NAMALWA (cell line): ENCODE results near the gene SLC25A41.
"Not testable (repeated sequence)": the region's sequence is repeated elsewhere in the genome, so short reads cannot be mapped to it uniquely, and the experiment has no call there.

Experiments used
- DNase-seq: peaks from one replicate; pipeline ENCODE4 v3.0.0-alpha.2; 2015; ENCODE audit warnings: low spot score

The SLC25A41 gene

DNA sequence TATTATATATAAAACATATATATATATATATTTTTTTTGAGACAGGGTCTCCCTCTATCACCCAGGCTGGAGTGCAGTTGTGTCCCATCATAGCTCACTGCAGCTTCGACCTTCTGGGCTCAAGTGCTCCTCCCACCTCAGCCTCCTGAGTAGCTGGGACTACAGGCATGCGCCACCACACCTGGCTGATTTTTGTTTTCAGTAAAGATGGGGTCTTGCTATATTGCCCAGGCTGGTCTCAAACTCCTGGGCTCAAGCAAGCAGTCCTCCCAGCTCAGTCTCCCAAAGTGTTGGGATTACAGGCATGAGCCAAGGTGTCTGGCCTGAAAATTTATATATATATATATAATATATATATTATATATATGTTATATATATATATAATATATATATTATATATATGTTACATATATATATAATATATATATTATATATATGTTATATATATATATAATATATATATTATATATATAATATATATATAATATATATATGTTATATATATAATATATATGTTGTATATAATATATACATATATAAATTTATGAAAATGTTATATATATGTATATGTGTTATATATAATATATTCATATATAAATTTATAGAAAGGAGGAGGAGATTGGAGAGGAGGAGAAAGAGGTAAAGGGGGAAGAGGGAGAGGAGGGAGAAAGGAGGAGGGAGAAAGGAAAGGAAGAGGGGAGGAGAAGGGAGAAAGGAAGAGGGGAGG, 4.7 kb downstream of the SLC25A41 start:
- DNase-seq, result not testable (repeated sequence)

DNA sequence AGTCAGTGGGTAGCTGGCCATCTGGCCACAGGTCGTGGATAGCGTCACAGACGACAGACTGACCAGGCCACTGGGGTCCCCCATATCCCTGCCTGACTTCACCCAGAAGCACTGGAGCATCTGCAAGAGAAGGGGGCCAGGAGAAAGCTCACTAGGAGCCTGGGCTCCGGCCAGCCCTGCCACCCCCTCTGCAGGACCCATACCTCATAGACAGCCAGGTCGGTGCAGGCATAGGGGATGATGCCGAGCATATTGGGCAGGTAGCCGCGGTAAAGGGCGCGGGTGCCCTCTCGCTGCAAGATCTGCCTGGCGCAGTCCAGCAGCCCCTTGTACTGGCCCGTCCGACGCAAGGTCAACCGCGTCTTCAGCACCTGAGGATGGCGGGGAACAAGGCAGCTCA, 6.4 kb downstream of the SLC25A41 start:
- DNase-seq, result no peak

DNA sequence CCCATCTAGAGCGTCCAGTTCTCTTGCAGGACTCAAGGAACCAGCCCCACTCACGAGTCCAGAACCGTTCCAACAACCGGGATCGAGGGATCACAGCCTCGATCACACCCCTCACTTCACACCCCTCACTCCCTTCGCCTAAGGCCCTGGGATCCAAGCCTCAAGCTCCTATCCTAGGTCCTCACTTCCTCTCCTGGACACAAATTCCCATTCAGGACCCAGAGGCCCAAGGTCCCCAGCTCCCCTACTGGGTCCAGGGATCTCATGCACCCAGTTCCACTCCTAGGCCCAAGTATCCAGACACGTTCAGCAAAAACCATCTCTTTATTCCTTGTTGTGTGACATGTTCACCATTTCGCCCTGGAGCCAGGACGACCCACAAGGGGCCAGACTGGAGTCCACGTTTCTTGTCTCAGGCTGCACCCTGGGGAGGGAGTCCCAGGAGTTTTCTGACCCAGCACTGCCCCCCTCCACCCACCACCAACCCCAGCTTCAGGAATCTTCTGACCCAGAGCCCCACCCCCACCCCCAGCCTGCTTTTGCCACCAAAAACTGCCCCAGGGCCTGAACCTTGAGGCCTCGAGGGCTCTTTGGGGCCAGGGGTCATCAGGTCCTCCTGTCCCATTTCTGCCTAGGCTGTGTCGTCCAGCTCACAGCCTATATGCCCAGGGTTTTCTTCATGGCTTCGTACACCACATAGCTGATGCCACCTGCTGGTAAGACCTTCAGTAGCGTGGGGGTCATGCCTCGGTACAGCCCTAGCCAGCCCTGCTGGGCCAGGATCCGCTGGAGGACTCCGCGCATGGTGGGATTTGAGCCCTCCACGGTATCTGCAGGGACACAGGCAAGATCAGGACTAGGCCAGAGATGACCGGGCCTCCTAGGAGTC, 7.6 kb downstream of the SLC25A41 start:
- DNase-seq, result peak; percentile 48

DNA sequence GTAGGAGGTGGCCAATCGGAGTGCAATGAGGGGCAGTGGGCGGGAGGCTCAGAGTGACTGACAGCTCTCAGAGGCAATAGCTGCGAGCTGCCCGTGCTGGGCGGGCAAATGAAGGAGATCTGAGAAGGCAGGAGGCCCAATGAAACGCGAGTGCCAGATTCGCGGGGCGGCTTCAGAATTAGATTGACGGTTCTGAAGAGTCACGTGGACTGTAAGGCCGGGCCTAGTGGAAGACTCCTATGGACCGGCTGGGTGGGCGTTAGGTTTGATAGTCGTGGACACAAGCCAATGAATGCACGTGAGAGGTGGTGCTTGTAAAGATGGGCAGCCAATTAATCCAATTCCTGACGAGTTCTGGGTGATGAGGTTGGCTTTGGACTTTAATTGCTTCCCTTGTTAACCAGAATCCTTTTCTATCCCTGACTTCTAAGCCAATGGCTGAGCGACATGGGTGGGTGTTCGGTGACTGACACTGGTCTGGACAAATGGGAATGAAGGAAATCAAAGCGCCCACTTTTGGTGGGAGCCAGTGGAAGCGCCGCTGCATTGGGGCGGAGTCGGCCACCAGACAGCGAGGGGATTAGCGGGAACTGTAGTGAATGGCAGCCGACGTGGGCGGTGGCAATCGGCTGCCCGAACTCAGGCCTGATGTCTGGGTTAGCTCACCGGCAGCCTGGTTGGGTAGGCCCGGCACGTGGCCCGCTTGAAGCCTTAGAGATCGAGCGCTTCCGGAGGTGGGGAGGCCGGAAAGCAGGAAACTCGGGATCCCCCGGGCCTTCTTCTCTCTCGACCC, 8.4 kb downstream of the SLC25A41 start:
- DNase-seq, result peak; percentile 100

DNA sequence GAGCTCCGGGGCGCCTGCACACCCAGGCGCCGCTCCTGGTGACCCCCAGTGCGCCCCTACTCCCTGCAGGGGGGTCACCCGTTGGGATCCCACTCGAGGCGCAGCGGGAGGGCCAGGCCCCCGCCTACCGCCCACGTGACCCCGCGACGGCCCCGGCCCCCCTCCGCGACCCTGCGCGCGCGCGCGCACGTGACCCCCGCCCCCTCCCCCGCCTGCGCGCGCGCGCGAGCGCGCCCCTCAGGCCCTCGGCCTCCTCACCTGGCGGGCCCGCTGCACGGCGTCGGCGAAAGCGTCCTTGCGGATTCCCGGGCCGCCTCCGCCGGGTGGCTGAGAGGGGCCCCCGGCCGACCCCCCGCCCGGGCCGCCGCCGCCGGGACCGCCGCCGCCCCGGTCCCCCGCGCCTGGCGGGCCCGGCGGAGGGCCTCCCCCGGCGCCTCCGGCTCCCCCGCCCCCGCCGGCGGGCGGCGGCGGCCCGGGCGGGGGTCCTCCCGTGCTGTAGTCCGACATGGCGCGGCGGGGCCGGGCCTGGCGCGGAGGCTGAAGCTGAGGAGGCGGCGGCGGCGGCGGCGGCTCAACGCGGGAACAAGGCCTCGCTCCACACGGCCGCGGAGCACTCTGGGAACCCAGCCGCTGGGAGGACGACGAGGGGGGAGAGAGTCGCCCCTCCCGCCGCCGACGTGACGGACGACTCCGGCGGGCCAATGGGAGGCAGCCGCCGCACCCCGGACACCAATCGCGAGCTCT, 9.2 kb downstream of the SLC25A41 start, which contains the start of gene KHSRP:
Gene KHSRP, minus strand, starts transcription at position 617 of the 744 bp plus-strand sequence. Its CDS starts 110 bp downstream, at position 507.
- no peak for DNase-seq

DNA sequence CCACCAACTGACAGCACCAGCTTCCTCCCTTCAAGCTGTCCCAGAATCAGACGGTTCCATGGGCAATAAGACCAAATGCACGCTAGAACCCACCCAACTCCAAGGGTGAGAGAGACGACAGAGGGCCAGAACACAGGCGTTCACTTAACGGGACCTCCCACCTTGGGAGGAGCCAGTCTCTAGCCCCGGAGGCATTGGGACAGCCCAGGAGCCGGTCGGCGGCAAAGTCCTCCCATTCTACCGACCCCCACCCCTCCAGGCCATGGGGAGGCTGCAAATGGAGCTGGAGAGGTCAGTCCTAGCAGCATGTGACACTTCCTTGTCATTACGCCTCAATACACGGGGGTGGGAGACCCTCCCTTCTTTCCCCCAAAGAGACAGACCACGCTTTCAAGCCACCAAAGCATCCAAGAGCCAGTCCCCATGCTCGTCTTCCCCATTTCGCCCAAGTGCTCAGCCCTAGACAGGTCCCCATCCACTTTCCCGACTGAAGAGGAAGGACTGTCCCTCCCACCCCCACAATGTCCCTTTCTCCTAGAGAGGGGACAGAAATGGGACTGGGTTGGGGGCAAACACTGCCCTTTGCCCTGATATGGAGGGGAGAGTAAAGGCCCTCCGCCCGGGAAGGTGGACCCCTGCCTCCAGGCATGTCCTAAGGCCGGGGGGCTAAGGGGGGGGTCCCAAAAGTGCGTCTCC, 9.9 kb downstream of the SLC25A41 start:
- peak; percentile 69 for DNase-seq

DNA sequence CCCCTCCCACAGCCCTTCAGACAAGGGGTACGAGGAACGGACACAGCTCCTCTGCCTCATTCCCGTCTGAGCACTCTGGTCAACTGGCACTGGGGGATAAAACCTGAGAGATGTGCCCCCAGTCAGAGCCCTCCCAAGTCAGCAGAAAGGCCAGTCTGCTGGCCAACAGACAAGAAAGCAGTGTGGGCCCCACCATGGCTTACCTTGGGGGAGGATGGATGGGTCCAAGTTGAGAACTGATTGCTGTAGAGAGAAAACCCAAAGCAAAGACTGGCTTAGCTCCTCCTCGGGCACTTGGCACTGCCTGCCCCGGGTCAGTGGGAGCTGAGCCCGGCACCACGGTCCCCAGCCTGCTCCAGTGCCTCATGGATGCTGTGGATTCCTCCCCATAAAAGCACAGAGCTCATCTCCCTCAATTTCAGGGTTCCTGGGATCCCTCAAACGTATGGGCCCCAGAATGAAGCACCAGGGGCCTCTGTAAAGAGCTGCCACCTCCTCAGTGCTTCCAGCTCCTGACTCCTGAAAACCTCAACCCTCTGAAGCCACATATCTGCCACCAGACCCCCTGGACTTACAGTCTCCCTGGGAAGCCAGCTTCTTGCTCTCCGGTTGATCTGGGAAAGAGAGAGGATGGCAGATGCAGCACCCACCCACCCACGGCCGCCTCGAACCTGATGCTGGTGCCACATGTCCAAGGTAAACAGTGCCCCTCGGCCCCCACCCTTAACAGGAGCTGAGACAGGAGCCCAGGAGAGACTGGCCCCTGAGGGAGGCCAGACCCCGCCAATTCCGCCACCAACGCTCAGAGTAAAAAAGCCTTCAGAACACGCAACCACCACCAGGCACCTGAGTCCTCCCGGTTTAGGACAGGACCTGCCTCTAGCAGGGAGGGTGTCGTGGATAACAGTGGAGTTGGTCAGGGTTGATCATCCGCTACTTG, 12.2 kb downstream of the SLC25A41 start:
- no peak for DNase-seq

DNA sequence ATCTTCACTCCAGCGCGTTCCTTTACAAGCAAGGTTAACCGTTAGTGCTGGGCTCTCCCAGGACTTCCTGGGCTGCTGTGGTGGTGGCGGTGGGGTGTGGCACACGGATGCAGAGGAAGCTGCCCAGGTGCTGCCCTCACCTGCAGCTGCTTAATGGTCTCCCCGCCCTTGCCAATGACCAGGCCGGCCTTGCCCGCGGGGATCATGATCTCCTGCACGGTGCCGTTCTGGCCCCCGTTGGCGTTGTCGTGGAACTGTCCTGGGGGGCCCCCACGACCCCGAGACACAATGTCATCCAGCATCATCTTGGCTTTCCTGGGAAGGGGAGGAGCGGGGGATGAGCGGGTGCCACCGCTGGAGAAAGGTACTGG, 15.0 kb downstream of the SLC25A41 start:
- no peak for DNase-seq

DNA sequence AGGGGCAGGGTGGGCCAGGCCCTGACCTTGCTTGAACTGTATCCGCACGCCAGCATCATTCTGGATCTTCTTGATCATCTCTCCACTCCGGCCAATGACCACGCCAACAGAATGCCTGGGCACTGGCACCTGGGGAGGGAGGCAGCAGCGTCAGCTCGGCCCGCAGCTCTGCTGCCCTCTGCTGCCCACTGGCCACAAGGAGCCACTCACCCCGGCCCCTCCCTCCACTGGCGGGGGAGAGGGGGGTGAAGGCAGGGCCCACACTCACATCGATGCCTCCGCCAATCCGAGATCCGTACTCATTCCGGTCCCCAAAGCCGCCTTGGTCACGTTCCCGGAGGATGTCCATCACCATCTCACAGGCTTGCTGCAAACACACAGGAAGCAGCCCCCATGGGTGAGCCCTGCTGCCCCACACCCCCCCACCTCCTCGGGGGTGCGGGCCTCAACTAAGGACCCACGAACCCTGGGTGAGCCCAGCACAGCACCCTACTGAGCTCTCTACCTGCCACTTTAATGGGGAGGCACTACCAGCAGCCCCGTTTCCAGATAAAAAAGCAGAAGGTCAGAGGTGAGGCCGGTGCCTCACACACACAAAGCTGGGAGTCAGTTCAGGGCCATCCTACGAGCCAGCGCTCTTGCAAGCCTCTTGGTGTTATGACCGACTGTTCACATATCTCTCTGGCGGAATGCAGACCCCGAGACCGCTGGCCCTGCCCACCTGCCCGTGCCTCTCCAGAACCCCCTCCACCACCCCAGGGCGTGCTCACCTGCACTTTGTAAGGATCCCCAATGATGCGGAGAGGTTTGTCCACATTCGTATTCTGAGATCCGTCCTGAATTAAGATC, 15.6 kb downstream of the SLC25A41 start:
- DNase-seq, result no peak

DNA sequence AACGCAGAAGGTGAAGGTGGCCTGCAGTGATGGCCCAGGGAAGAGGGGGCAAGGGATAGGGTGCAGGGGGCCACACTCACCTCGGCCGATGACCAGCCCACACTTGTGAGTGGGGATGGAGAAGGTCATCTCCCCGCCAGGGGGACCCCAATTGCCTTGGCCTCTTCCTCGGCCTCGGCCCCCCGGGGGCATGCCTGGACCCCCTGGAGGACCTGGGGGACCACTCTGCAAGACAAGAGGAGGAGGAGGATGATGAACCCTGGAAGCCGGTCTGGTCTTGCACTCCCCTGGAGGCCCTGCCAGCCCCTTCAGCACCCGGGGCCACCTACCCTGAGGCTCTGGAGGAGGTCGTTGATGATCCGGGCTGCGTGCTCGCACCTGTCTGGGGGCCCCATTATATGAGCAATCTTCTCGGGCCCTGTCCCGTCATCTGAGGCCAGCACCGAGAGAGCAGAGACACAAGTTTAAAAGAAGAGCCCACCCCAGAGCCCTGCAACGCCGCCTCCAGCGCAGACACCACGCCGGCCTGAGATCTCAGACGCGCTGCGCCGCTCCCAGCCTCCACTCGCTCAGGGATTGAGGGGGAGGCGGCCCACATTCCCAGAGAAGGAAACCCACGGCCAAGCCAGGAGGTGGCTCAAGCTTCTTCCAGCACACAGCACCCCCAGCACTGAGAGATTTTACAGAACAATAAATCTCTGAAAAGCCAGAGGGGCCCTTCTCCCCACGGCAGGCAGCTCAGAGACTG, 16.7 kb downstream of the SLC25A41 start:
- no peak for DNase-seq

DNA sequence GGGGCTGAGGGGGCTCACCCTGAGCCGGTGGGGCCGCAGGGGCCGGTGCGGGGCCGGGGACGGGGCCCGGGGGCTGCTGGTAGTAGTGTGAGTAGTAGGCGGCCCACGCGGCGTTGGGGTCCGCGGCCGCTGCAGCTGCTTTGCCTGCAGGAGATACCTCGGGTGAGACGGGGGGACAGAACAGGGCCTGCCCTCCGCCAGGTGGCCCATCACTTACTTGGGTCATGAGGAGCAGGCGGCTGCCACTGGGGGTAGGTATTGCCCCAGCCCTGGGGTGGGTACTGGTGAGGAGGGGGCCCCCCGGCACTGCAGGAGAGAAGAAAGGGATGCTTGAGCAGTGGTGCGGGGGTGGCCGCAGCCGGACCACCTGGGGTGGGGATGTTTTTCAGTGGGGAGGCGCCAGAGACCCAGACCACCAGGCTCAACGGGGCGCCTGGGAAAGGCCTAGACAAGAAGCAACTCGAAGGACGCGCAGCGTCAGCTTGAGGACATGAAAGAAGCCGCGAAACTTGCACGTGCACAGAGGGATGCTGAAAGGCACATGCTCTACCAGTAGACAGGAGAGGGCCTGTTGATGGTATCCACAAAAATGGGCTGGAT, 17.9 kb downstream of the SLC25A41 start:
- no peak for DNase-seq

DNA sequence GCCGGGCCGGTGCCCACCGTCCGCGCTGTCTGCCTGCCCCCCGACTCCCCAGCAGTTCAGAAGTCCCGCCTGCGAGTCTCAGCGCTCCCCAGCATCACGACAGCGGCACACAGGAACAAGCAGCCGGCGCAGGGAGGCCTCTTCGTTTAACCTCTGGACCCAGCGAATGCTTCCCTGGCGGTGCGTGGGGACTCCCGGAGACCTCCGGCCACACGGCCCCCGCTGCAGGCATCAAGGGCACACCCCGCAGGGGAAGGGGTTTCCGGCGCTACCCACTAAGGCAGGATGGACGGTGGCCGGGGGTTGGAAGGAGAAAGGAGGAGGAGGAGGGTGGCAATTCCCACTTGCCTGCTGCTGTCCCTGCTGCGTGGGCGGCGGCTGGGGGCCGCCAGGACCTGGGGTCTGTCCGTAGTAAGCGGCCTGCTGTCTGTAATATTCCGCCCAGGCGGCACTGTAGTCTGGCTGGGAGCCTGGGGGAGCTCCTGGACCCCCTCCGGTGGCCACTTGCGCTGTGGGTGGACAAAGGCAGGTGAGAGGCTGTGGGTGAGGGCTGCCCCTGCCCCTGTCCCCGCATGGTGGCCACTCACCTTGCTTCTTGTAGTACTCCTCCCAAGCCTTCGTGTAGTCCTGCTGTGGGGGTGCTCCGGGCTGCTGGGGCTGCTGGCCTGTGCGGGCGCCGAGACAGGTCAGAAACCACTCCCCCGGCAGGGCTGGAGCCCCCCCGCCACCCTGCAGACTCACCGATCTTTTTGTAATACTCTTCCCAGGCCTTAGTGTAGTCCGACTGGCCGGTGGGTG, 18.6 kb downstream of the SLC25A41 start:
- DNase-seq, result no peak

DNA sequence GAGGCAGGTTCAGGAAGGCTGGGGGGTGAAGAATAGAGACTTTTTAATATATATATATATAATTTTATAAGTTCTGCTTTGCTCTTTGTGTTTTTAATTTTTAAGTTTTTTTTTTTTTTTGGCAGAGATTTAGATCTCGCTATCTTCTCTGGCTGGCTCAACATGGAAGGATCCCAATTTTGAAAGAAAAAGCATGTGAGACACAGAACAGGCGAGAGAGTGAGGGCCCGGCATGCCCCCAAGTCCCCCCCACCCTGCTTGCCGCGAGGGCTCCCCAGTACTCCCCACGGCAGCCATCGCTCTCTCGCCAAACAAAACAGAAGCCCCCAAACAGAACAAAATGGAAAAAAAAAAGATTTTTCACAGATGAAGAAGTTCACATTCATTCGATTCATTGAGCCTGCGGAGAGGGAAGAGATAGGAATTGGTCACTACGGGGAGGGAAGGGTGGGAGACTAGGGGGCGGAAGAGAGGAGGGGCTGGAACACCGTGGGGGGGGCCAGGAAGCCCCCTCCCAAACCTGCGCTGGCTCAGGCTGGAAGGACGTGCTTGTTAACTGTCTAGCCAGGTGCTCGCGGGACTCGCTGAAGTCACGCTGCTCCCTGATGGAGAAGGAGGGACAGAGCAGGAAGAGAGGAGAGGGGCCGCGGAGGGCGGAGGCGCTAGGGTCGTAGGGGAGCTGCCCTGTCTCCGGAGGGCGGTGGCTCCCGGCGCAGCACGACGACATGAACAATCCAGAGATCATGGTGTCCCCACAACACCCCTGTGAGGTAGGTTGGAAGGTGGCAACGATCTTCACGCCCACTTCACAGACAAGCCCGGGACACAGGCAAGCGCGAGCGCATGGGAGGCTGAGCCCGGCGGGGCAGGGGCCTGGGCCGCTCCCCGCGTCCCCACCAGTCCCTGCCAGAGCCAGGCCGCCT, 19.6 kb downstream of the SLC25A41 start:
- no peak for DNase-seq

DNA sequence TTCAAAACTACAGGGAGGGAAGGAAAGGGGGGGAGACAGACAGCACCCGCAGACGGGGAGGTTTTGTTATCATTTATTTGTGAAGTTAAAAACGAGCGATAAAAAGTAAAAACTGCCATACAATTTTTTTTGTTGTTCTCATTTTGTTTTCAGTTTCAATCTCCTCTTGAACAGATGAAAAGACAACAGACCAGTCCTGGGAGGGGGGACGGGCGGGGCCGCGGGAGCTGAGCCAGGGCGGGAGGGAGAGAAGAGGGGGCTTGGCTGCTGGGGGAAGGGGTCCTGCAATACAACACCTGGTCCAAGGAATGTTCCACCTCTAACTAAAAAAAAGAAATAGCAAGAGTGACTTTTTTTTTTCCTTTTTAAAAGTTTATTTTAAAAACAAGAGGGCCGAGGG, 20.3 kb downstream of the SLC25A41 start:
- DNase-seq, result no peak

DNA sequence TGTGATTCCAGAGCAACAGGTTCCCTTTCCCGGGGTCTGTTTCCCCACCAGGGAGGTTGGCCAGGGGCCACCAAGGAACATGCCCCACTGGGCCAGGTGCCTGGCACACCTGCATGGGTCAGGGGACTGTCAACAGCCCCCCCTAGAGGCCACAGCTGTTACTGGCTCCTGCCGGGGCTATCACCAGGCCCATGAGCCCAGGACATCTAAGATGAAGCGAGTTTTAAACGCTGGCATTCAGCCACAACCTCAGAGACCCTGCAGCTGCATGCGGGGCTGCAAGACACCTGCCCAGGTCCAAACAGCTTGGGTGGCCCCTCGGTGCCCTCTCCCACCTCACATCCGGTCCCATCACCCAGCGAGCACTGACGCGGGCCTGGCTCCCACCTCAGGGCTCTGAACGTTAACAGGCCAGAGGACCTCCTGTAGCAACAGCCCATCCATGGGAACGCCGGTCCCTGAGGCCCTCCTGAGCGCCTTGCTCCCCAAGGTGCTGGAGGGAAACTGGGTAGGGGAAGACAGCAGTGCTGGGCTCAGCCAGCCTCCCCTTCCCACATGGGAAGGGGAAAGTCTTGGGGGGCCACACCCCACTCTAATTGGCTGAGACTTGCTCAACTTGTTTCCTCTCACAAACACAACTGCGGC, 21.0 kb downstream of the SLC25A41 start:
- peak; percentile 64 for DNase-seq
